Measurements from ENCODE around the gene ROR1.

Gene ROR1

DNA sequence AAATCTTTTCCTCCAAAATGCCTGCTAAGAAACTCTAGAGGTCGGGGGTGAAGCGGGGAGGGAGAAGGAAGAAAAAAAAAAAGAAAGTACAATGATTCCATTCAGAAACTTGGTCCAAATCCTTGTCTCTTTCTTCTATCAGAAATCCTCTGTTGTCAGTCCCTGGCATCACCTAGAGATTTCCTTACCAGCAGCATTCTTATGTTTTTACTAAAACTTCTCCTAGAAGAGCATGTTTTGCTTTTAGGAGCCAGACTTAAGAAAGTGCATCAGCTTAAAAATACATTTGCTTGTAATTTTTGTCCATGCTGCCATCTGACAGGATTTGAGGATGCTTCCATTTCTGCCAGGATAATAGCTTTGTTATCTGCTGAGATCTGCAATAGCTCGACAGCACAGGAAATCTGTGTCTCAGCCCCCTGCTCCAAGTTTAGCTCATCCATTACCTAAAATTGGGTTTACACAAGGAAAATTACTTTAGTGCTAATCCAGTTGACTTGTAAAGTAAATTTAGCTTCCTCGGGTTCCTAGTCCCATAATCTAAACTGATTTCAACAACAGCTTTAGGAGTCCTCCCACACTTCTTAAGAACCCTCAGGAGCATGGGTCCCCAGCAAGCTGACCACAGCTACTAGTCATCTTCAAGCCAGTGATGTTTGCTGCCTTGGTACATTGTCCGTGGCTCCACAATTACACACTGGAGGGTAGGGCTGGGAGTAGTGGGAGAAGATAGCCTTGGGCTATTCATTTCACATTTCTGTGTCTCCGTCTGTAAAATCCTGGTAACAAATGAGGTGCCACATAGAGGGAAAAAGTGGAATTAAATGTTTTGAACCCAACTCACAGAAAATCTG lies 337.3 kb downstream of the ROR1 start:
- peak; percentile 28 for DNase-seq (ENCODE audit: low spot score)

DNA sequence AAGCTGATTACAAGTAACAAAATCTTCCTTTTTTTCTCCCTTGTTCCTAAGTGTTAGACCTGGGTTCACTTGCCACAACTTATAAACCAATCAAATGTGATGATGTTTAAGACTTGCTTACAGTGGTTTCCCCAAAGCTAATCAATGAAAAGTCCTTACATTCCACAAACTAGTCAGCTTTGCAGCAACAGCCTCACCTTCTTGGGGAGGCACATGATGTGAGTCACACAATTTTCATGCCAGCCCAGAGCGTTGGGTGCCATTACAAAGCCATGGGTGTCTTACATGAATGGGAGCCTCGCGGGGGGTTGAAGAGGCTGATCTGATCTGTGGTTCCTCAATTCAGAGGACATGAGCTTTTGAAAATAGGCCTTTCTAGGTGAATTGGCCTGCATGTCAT lies 338.0 kb downstream of the ROR1 start:
- peak; percentile 16 for DNase-seq (ENCODE audit: low spot score)

DNA sequence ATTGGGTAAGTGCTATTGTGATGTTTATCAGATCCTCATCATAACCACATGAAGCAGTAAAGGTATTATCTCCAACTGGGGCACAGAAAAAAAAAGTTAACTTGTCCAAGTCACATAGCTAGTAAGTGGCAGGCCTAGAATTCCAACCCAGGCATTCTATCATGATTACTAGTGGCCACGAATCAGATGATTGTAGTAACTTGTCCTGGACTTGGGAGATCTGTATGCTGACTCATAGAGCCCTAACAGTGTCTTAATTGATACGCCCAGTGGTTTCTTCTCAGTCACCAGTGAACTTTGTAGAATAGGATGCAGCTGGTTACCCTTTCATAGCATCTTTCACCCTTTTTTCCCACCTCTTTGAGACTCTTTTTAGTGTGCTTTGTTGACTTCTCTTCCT lies 338.5 kb downstream of the ROR1 start:
- DNase-seq (ENCODE audit: low spot score), result peak; percentile 16

DNA sequence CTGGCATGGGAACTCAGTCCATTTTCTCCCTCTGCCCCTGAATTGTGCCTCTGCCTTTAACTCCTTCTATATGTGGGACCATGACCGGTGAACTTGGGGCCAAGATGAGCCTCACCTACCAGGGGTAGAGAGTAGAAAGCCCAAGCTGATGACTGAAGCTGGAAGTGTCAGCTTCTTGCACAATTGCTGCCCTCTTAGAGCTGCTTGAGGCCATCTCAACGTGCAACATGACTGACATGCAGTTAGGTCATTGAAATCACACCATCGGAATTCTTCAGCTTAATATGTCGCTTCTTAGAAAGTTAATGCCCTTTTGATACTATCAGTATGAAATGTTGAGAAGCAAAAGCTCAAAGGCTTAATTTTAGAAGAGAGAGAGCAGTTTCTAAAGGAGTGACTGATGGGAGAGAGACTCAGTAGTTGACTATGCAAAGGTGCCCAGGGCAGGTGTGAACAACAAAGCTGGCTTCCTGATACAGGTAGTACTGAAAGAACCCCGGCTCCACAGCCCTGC lies 340.3 kb downstream of the ROR1 start:
- DNase-seq (ENCODE audit: low spot score), result no peak

DNA sequence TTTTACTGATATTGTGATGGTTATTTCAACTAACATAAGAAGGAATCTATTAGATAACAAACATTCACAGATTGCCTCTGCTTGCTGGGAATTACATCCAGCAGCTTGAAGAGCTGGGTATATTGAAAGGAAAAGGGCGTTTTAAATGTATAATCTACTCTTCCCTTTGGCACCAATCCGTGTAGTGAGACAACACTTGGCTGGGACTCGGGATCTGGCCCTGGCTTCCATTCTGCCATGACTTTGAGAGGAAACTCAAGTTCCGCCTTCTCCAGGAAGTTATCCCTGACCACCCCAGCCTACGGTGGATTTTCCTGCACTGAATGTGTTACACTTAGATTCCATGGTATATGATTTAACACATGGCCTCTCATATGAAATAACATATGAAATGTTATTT lies 342.7 kb downstream of the ROR1 start:
- no peak for DNase-seq (ENCODE audit: low spot score)

DNA sequence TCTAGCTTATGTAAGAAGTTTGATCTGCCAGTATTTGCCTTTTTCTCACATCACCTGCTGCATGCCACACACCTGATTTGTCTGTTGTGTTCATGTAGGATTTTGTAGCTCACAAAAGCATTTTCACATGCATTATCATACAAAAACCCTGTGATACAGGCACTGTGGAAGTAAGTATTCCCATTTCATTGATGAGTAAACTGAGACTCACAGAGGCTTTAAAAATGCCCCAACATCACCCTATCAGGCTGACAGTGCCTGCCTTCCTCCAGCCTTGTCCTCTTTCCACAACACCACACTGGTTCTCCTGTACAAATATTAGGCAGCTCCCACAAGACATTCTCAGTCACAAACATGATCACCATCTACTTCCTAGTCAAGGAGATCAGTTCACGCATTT lies 343.7 kb downstream of the ROR1 start:
- no peak for DNase-seq (ENCODE audit: low spot score)

DNA sequence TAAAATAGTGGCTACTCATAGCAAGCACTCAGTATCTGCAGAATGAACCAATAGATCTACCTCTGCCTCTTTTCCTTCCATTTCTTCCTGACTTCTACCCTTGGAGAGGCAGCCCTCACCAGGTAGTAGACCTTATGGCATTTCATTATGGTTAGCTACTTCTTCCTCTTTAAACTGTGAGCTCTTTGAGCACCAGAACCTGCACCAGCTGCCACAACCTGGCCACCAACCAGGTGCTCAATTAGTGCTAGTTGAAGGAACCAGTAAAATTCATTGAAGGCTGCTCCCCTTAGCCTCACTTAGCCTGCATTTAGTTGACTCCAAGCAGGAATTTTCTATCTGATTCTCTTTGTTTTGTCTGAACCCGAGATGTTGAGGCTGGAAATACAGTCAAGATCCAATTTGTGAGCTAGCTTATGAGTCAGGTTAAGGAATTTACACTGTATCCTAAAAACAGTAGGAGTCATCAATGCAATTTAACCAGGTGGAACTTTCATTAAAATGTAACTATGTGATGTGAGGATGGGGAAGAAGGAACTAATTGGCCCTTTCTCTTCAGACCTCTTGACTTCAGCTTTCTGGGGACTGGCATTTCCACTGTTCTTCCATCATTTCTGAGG lies 348.1 kb downstream of the ROR1 start:
- no peak for DNase-seq (ENCODE audit: low spot score)

DNA sequence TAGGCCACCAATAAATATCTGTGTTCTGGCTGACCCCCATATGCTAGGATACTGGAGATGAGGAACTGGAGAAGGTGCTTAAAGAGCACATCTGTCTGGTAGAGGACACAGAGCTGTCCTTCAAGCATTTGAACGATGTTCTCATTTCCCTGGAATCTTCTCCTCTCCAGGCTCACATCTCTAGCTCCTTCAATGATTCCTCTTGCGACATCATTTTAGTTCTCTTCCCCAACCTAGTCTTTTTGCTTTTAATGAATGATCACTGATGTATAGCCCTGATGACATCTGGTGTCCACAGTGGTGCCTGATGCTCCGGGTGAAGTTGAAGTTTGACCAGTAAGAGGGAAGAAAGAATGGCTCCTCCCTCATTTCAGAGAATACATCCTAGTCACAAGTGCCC lies 348.8 kb downstream of the ROR1 start:
- DNase-seq (ENCODE audit: low spot score), result no peak

DNA sequence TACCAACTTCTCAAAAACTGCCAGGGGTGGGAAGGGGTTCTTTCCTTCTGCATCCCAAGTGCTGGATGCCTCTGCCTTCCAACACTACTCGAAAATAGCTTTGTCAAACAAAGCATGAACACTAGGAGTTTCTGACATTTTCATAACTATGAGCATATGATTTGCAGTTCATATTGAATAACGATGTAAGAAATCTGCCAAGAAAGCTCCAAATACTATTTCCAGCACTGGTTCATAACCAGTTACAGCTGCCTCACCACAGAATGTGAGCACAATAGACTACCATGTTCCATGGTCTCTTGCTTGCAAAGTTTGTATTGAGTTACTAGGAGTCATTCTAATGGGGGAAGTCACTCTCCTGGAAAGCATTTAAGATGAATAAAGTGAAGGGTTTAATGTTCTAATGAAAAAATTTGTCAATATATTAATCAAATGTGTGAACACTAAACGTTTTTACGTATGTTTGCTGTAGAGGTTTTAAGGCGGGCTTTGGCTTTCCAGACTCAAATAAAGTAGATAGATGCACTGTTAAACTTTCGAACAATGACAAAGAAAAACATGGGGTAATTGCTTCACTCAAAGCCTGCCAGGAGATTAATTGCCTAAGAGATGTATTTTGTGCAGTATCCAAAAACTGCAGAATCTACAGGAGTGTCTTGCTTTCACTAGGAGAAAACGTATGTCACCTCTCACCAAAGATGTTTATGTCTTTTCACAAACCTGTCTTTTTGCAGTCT lies 351.1 kb downstream of the ROR1 start:
- DNase-seq (ENCODE audit: low spot score), result no peak

DNA sequence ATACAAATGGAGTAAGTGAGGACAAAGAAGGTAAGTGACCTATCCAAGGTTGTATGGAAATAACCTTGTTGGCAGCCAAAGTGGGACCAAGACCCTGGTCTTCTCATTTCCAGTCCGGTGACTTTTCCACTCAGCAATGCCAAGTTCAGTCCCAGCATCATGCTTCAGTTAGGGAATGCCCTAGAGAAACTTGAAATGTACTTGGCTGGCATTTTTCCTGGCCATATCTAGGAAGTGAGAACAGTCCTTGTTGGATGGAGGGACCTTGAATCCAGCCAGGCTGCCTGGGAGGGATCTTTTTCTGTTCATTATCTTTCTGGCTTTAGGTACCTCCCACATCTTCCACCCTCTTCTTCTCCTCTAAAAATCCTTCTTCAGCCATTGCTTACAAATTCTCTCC lies 352.8 kb downstream of the ROR1 start:
- no peak for DNase-seq (ENCODE audit: low spot score)

DNA sequence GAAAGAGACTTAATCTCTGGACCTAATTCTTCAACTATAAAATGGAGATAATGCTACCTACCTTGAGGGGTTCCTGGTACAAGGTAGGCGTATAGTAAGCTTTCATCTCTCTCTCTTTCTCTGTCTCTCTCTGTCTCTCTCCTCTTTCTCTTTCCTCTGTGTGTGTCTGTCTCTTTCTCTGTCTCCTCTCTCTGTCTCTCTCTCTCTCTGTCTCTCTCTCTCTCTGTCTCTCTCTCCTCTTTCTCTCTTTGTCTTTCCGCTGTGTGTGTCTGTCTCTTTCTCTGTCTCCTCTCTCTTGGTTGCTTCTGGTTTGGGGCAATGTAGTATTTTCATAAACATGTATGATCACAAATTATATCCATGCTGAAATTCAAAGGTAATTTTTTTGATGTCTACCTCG lies 353.5 kb downstream of the ROR1 start:
- no peak for DNase-seq (ENCODE audit: low spot score)

DNA sequence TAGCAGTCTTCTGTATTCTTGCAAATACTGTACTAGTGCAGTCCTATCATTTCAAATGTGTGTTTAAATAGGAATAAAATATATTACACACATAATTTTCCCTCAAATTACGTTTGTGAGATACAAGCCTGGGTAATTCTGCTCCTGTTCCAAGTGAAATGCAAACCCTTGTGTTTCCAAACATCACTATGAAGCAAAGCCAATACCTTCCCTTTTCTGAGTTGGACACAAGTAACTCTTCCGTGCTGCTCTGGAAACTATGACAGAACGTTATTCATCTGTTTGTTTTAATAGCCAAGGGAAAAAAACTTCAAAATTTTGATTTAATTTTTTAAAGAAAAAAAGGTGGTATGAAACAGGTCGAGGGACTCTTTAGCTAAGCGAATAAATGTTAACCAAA lies 355.9 kb downstream of the ROR1 start:
- DNase-seq (ENCODE audit: low spot score), result no peak

DNA sequence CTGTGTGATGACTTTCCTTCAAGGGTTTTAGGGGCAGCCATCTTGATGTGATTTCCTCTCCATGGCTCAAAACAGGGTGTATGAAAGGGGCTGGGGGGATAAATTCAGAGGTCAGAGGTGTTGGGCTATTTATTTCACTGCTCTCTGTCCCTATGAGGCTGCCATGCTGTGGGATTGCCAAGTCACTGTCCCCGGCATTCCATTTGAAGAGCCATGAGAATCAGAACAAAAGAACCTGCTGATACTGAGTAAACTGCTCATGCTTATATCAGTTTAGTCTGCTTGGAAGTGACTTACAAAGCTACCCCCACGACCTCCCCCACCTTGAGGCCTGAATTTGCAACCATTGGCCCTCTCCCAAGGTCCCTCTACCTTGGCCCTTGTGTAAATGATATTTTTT lies 357.3 kb downstream of the ROR1 start:
- DNase-seq (ENCODE audit: low spot score), result no peak

DNA sequence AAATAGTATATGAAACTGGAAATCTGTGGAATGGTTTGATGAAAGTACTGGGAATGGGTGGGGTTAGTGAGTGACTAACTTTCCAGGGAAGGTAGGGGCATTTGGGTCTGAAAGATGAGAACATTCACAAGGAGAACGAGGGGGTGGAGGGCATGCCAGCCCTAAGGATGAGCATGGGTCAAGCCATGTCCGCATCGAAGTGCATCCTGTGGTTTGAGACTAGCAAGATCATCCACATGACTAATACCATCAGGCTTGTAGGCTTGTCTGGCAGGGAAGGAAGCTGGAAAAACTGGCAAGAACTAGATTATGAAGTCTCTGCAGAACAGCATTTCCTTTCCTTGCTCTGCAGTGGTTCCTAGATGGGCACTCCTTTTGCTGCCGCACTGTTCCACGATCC lies 359.2 kb downstream of the ROR1 start:
- DNase-seq (ENCODE audit: low spot score), result peak; percentile 37

DNA sequence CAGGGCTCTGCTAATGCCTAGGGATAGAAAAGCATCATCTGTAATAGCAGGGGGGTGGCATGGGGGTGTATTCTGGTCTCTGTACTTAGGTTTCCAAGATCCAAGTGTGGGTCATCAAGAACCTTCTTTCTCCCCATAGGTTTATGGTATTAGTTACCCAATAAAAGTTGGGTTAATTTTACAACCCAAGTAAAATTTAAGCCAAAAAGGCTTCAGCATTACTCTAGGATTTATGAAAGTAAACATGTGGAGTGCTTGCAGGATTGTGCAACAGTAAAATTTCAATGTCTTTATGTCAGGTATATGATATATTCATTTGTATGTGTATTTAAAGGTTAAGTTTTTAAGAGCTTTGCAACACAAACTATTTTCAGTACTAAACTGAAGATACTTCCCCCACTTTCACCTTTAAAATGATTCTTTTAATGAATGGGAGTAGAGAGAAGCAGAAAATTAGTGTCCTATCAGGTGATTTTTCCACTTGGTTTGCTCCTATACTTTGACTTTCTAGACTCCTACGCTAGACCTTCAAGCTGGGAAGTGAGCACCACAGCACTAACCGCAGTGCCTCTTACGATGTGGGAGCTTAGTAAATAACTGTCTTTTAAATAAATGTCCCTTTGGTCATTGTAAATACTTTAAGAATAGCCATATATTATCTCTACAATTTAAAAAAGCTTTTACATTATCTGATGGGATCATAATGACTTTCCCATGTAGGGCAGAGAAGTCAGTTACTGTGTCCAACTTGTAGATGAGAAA lies 361.8 kb downstream of the ROR1 start:
- no peak for DNase-seq (ENCODE audit: low spot score)

DNA sequence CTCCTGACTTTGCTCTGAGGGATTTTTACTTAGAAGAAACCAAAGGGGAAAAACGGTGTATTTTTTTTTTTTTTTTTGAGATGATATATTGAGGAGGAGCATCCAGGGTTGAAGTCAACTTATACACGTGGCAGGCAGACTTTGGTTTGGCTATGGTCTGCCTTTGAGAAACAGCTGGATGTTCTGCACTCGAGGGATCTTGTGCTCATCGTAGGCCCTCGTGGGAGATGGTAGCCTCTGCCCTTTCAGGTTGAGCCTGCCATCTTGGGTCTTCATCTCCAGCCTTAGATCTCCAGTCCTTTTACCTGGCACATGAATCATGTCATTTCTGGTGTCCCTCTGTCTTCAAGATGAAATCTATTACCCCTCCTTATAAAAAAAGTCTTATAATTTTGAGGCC lies 362.5 kb downstream of the ROR1 start:
- no peak for DNase-seq (ENCODE audit: low spot score)

DNA sequence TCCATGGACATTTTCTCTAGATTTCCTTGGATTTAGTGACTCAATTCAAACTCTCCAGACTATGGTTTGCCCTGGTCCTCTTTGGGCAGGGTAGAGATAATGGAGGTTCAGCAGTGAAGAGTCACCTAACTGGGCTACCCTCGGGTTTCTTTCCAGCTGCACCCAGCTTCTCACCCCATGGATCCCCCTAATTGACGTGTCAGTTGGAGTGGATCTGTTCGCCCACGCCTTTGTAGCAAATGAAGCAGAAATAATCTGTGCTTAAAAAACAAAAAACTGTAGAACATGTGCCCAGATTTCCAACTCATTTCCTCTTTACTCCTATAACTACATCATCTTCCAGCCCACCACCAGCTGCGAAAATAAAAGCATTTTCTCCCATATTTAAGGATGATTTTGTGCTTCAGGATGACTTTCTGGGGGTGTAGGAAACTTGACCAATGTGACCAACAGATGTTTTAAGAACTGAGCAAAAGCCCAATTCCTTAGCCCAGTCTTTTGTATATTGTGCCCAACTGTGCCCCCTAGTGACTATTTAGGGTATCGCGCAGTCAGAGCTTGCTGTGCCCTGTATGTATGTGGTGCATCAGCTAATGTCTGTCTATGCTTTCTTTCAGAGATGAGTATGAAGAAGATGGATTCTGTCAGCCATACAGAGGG lies 363.1 kb downstream of the ROR1 start:
- DNase-seq (ENCODE audit: low spot score), result peak; percentile 68

DNA sequence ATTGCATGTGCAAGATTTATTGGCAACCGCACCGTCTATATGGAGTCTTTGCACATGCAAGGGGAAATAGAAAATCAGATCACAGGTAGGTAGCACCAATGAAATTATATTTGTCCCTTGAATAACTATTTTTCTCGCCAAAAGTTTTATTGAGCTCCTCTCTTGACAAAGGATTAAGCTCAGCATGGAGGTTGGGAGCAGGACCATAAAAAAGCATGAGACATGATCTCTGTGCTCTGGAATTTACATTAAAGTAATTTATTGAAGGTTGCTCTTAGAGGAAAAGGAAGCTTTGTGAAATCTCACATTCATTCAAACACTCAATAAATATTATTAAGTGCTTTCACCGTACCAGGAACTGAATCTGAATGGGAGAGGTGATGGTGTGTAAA lies 363.6 kb downstream of the ROR1 start:
- DNase-seq (ENCODE audit: low spot score), result no peak

DNA sequence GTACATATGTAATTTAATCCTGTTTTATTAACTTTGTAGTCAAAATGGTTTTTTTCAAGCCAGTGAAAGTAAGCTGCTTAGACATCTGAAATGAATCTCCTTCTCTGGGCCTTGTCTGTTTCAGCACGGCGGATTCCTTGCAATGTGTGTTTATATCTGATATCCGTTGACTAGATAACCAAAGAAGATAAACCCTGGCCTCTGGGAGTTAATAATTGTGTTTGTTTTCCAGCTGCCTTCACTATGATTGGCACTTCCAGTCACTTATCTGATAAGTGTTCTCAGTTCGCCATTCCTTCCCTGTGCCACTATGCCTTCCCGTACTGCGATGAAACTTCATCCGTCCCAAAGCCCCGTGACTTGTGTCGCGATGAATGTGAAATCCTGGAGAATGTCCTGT lies 366.1 kb downstream of the ROR1 start:
- no peak for DNase-seq (ENCODE audit: low spot score)

DNA sequence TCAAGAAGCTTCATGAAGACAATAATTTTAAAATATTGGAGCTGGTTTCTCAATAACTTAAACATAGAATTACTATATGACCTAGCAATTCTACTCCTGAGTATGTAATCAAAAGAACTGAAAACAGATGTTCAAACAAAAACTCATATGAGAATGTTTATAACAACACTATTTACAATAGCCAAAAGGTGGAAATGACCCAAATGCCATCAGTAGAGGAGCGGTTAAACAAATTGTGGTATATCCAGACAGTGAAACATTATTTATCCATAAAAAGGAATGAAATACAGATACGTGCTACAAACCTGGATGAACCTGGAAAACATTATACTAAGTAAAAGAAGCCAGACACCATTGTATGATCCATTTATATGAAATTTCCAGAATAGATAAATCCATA lies 366.8 kb downstream of the ROR1 start:
- DNase-seq (ENCODE audit: low spot score), result no peak

DNA sequence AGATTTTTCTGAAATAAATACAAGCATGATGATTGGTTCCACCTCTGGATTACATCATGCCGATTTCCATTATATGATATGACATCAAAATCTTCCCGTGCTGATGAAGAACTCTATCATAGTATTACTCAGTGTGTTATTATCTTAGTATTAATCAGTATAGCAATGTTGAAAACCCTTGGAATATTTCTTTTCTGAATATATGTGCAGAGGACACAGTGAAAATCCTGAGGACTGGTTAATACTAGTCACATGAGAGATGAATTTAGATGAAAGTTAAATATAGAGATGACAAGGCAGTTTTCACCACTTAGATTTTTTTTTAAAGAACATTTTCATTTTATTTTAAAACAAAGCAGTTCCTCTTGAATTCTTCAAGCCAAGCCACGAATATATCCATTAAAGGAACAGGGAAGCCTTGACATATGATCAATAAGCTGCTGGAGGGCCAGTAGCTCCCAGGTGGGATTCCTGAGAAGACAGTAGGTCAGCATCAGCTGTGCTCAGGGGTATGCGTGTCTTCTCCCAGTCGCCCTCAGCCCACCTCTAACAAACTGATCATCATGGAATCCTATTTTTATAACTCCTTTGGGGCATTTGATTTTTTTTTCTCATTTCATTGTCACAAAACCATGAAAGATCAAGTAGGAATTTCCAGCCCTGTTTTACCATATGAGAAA lies 373.4 kb downstream of the ROR1 start:
- DNase-seq (ENCODE audit: low spot score), result no peak
